ENCODE results near the gene CALR3.
"Not testable (repeated sequence)": the region's sequence is repeated elsewhere in the genome, so short reads cannot be mapped to it uniquely, and the experiment has no call there.

CALR3 gene, protein sequence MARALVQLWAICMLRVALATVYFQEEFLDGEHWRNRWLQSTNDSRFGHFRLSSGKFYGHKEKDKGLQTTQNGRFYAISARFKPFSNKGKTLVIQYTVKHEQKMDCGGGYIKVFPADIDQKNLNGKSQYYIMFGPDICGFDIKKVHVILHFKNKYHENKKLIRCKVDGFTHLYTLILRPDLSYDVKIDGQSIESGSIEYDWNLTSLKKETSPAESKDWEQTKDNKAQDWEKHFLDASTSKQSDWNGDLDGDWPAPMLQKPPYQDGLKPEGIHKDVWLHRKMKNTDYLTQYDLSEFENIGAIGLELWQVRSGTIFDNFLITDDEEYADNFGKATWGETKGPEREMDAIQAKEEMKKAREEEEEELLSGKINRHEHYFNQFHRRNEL

DNA sequence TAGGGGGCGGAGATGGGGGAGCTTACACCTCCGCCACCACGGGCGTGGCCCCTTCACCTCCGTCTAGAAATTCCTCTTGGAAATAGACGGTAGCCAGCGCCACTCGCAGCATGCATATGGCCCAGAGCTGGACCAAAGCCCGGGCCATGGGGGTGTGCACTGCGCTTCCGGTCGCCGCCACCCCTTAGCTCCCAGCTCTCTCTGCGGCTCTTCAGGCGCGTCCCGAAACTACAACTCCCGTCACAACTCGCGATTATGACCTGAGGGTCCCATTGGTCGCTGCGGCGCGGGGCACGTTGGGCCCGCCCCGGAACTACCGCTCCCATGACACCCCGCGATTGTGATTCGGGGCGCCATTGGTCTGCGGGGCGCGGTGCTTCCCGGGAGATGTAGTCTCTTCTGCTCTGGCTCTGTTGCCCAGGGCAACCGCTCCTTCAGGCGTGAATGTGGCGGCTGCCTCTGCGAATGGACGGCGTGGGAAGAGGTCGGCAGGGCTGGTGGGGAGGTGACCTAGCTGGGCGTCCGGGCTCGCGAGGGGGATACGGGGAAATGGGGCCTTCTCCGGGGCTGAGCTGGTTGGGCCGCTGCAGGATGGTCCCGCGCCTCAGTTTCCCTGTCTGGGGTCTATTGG lies at the start of gene CALR3, which contains the start of gene C19orf44:
TSS of gene CALR3 (minus strand) at position 186 of the 631 bp plus-strand sequence. CDS start at position 148, 38 bp downstream.
TSS of gene C19orf44 (plus strand) at position 413 of the 631 bp plus-strand sequence. CDS start 4,399 bp downstream, outside the sequence.
- peak; percentile 96 for DNase-seq (ENCODE audit: low spot score)

DNA sequence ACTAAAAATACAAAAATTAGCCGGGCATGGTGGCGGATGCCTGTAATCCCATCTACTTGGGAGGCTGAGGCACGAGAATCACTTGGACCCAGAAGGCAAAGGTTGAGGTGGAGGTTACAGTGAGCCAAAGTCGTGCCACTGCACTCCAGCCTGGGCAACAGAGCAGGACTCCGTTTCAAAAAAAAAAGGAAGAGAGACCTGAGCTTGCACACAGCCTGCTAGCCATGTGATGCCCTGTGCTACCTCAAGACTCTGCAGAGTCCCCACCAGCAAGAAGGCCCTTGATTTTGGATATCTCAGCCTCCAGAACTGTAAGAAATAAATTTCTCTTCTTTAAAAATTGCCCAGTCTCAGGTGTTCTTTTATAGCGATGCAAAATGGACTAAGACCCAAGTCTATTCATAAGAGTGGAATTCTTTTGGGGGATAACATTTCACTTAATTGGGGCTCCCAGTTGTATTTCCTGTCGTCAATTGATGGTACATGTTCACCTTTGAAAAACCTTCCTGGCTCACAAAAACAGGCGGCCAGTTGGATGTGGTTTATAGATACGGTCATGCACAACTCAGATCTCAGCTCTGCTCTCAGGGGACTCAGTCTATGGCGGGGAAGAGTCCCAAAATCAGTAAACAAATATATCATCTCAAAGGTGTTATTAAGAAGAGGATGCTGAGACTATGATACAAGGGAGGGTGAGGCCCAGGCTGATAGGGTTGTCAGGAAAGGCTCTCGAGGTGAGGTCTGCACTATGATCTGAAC lies 48.7 kb upstream of the CALR3 start:
- DNase-seq (ENCODE audit: low spot score), result no peak

DNA sequence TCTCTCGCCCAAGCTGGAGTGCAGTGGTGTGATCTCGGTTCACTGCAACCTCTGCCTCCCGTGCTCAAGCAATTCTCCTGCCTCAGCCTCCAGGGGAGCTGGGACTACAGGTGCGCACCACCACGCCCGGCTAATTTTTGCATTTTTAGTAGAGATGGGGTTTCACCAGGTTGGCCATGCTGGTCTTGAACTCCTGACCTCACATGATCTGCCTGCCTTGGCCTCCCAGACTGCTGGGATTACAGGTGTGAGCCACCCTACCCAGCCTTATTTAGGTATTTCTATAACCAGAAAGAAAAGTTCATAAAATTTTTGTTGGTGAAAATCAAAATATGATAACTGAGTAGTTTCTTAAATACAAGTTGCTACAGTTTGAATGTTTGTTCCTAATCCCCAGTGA lies 47.8 kb upstream of the CALR3 start:
- DNase-seq (ENCODE audit: low spot score), result not testable (repeated sequence)

DNA sequence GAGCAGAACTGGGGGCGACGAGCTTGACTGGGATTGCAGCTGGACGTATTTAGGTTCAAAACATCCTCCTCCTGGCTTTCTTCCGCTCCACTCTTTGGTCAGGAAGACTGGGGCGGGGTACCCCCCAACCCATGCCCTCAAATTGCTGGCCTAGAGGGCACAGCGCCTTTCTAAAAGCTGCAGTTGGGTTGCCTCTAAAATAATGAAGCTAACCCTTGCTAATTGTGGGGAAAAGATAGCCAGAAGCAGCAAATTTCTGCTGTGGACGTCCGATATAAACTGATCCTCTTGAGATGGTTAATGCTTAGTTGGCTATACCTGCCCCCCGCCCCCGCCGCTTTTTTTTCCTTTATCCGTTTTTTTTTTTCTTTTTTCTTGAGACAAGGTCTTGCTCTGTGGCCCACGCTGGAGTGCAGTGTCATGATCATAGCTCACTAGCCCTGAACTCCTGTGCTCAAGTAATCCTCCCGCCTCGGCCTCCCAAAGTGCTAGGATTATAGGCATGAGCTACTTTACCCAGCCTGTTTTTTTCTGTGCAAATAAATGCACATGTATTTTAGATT lies 47.0 kb upstream of the CALR3 start:
- no peak for DNase-seq (ENCODE audit: low spot score)

DNA sequence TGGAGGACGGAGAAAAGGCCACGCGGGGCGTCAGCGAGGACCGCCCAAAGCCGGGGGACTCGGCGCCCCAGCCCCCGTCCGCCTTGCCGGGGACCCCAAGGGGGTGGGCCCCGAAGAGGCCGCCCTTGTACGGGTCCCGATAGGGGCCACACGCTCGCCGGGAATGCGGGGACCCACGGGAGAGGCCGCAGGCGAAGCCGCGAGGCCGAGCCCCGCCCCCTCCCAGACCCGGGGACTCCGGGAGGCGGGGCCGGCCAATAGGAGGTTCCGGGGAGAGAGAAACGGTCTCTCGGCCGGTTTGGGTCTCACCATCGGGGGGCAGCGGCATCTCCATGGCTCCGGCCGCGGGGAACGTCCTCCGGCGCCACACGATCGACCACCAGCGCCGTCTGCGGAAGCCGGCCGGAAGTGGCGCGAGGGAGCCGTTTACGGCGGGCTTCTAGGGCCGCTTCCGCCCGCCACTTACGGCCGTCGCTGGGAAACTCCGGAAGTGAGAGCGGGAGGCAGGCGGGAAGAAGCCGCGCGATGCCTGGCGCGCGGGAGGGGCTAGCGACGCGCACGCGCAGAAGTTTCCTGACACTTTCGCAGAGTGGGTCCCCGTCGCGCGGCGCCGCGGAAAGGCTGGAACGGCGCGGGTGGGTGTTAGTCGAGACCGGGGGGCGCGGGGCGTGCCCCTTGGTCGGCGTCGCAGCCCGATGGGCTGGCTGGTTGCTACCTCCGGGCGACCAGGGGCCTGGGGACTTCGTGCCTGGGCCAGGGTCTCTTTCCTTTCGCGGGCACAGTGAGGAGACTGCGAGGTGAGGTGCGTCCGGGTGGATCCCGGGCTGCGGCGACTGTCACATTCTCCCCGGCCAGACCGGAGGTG lies 46.3 kb upstream of the CALR3 start, which contains the start of gene CHERP:
TSS of gene CHERP (minus strand) at position 393 of the 865 bp plus-strand sequence. CDS start at position 334, 59 bp downstream.
- DNase-seq (ENCODE audit: low spot score), result peak; percentile 94

DNA sequence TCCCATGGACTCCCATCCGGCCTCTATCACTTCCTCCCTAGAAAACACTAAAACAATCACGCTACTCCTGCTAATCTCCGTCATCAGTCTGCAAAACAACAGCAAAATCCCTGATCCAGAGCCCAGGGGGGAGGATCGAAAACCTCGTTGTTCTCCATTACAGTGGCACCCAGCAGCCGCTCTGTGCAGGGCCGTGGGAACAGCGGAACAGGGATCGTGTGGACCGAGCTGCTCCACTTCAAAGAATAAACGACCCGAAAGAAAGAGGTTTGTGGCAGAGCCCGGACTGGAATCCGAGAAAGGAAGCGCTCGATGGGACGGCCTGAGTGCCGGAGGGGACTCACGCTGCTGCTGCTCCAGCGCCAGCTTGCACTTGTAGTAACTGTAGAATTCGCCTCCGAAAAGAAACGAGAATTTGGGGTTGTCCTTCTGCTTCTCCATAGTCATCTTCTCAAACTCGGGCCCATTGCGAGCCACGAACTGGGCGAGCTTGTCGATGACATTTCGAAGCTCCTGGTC lies 45.6 kb upstream of the CALR3 start:
- DNase-seq (ENCODE audit: low spot score), result no peak

DNA sequence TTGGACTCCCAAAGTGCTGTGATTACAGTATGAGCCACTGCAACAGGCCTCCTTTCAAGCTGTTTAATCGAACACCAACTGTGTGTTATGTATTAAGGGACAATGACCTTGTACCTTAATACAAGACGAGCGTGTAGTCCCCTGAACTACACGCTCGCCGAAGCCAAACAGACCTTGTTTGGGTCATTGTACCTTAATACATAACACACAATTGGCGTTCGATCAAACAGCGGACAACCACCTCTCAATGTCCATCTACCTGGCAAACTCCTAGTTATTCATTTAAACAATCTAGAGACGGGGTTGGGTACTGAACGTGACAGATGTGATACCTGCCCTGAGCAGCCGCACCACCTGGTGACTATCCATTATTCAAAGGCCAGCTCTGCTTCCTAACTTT lies 45.0 kb upstream of the CALR3 start:
- DNase-seq (ENCODE audit: low spot score), result no peak

DNA sequence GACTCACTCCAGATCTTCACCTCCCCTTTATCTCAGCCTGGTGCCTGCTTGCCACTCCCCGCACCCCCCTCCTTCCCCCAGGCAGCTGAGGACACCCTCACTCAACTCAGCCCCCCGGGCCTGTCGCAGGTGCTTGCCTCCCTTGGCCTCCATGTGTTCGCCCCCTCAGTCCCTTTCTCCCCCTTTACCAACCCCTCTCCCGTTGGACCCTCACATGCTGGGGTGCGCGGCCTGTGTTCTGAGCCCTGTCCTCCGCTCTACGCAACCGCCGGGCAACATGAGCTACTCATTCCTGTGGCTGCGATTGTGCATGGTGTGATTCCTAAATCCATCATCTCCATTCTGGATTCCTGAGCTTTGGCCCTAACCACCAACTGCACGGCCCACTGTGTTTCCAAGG lies 41.1 kb upstream of the CALR3 start:
- DNase-seq (ENCODE audit: low spot score), result no peak

DNA sequence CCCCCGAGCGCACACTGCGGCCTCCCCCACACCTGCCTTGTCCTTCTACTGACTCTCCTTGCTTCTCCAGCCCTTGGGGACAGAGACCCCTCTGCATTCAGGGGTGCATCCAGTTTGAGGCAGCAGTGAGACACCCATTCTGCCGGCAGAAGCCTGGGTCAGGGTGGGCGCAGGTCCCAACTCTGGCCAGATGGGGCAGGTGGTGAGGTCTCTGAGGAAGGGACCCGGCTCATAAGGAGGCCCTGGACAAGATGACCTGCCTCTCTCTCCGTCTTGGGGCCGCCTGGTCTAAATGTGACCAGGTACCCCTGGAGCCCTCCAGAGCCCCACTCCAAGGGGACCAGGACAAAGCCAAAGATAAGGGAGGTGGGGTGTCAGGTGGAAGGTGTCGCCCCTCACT lies 40.2 kb upstream of the CALR3 start:
- DNase-seq (ENCODE audit: low spot score), result no peak

DNA sequence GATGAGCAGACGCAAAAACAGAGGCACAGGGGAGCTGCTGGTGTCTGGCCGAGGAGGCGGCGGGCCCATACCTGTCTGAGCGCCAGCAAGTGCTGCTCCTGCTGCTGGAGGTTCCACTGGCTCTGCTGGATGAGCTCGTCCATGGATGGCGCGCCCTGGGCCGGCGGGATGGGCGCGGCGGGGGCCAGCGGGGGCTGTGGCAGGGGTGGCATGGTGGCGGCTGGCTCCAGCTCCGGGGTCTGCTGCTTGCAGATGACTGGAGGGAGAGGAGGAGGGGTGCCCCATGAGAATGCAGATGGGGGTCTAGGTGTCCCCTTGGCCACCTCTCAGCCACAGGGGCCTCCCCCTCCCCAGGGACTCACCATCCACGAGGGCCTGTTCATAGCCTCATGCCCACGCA lies 39.4 kb upstream of the CALR3 start:
- DNase-seq (ENCODE audit: low spot score), result no peak

DNA sequence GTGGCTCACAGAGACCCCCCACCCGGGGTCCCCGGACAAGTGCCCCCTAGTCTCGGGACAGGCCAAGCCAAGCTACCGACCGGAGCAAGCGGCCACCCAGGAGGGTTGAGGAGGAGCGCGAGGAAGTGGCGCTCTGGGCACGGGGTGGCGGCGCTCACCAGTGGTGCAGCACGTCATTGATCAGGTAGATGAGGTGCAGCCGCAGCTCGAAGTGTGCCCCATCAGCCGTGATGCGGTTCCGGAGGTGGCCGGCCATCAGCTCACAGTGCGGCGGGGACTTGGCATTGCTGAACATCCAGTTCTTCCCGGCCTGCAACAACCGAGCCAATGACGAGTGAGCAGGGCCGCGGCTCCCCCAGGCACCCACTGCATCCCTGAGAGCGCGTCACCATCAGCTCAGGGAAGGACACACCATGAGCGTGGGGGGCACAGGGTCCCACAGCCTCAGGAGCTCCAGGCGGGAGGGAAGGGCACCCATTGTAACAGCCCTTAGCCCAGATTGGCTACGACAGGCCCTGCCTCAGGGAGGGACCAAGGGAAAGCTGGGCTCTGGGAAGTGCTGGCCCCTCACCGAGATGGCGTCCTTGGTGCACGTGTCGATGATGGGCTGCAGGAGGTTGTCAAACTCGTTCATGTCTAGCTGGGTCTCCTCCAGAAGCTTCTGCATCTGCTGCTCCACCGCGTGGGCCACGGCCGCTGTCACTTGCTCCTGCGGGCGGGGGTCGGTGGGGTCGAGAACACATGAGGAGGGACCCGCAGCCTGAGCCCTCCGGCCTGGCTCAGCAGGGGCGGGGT lies 36.7 kb upstream of the CALR3 start:
- DNase-seq (ENCODE audit: low spot score), result no peak

DNA sequence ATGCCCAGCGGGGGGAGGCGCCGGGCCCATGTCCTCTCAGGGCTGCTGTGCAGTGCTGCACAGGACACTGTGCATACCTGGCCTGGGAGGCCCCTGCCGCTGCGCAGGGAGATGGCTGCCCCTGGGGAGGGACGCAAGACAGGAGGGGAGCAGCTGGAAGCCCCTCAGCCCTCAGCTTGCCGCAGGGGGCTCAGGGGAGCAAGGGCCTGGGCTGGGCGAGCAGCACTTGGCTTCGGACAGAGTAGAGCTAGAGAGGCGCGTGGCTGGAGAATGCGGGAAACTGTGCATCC lies 35.4 kb upstream of the CALR3 start:
- no peak for DNase-seq (ENCODE audit: low spot score)

DNA sequence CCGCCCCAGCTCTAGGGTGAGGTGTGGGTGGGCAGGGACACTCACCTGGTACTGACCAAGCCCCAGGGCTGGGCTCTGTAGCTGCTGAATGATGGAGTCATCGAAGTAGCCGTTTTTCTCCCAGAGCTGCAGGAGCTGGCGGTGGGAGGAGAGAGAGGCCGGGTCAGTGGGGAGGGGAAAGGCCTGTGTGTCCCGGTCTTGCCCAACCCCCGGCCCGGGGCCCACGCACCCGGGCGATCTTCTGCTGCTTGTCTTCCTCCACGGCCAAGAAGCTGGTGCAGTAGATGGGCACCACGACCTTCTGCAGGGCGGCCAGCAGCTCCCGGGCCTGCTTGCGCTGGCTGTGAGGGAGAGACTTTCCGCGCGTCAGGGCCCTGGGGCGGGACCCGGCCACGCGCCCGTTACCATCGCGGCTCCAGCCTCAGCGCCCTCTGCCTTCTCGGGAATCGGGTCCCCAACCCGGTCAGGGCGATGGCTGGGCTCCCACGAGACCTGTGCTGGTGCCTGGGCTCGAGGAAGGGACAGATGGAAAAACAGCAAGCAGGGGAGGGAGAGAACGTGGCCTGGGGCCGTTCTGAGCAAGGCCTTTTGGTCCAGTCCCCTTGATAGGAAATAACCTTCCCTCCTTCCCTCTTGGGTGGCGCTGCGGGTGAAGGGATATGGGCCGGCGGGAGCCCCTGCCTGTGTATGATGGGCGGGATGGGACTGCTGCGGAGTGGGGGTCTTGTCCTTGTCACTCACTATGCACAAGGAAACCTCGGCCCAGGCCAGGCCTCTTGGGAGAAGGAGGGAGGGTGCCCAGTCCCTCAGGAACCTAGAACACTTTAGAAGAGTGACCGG lies 34.8 kb upstream of the CALR3 start:
- DNase-seq (ENCODE audit: low spot score), result no peak

DNA sequence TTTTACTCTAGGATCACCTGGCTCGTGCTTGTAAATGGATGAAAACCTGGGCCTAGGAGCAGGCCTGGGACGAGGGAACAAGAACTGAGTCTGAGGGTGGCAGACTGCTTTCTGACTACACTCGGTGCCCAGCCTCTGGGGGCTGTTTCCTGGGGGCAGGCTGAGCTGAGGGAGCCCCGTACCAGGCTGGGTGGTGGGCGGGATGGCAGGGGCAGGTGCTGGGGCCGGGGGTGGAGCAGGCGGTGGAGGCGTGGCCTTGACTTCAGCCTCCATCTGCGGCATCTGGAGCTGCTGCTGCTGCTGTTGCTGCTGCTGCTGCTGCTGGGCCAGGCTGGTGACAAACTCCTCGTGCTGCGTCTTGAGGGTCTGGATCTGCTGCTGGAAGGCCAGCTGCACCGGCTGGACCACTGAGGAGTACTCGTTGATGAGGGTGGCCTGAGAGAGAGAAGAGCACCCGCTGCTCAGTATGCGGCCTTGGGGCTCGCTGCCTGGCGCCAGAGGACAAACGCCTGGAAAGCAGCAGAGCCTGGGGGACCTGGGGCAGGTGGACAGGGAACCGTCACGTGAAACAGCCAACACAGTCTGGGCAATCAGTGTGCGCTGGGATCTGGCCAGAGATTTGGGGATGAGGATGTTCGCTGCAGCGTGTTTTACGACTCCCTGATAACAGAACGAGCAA lies 33.6 kb upstream of the CALR3 start:
- no peak for DNase-seq (ENCODE audit: low spot score)

DNA sequence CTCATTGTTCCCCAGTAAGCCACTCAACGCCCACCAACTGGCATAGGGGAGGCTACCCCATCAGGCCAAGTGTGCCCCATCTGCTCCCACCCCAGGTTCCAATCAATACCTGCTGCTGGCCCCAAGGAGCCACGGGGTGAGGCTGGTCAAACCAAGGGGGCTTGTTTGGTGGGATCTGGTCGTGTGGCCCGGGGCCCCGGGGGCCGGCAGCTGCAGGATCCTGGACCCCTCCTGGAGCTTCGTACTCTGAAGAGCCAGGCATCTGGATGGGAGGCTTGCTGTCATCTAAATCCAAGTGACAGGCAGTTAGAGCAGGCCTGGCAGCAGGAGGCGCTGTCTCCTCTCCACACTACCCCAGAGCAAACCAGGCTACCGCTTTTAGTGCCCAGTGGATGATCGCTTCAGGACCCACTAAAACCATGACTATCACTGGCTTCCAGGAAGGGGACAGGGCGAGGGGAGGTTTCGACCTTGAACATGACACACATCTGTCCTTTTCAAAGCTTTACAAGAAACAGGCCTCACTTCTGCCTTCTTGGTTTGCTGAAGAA lies 32.1 kb upstream of the CALR3 start:
- peak; percentile 36 for DNase-seq (ENCODE audit: low spot score)

DNA sequence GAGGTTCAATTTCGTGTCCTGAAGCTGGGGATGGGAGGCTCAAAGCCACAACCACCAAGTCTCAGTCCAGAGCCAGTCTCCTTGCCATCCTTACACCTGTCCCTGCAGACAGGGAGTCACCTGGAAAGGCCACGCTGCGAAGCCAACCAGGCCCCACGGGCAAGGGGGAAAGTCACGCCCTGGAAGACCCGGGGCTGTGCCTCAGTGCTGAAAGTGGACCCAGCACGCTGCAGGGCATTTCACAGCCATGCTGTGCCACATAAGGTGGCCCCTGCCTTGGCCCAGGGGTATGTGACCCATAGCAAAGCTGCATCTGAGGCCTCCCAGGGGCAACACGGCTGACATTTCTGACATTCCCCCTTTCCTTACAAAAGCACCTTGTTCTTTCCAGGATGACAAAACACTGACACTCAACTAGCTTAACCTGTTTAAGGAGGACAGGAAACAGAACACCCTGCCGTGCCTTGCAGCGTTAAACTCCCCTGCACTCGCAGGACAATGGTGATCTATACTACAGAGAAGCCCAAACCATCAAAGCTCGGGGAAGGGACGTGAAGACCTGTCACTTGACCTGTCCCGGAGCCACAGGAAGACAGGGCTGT lies 31.5 kb upstream of the CALR3 start:
- no peak for DNase-seq (ENCODE audit: low spot score)

DNA sequence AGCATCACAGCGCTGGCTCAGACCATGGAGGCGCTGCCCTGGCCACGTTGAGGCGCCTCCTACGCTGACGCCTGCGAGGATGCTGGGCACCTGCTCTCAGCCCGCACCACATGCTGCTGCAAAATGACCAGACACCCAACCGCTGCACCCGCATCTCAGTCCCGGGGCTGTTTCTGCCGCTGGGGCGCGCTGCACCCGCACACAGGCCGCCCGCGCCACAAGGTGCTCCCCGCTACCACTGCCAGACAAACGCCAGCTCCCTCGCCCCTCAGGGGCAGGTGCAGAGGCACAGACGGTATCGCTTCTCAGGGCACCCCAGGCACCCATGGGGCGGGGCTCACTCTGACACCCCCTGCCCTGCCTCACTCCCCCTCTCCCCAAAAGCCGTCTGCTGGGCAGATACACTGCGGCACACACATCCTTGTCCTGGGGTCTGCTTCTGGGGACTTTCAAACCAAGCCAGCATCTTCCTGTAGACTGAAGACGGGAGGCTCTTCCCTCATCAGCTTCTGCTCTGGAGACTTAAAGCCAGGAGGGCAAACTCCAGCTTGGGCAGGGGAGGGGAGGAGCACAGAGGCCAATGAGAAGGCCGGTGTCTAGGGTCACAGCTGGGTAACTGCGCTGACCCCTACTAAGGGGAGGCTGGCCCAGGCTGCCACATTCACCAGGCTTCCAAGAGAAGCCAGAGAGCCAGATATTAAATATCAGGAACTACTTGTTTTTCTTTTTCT lies 29.9 kb upstream of the CALR3 start:
- DNase-seq (ENCODE audit: low spot score), result no peak
